Activated T-cell treated with anti-CD3 and anti-CD28 coated beads, Interleukin-2, amount 50 U/mL, for 24 hours (primary cell): ENCODE results near the gene SYCP3.
"Not testable (repeated sequence)": the region's sequence is repeated elsewhere in the genome, so short reads cannot be mapped to it uniquely, and the experiment has no call there.

Source experiments
- DNase-seq: peaks from one replicate; pipeline ENCODE4 v3.0.0-alpha.2; 2020
- H3K27ac Mint-ChIP-seq: 2 replicates; pipeline ENCODE4 v1.8.0; 2020; ENCODE audit warnings: mild to moderate bottlenecking, mixed read lengths
- H3K27me3 Mint-ChIP-seq: 2 replicates; pipeline ENCODE4 v1.8.0; 2020; ENCODE audit warnings: mixed read lengths
- H3K36me3 Mint-ChIP-seq: 2 replicates; pipeline ENCODE4 v1.8.0; 2020; ENCODE audit warnings: low read depth, mixed read lengths
- H3K4me1 Mint-ChIP-seq: 2 replicates; pipeline ENCODE4 v1.8.0; 2020; ENCODE audit warnings: low read depth, mixed read lengths
- H3K4me3 Mint-ChIP-seq: 2 replicates; pipeline ENCODE4 v1.8.0; 2020; ENCODE audit warnings: mild to moderate bottlenecking, moderate library complexity, mixed read lengths
- H3K9me3 Mint-ChIP-seq: 2 replicates; pipeline ENCODE4 v1.8.0; 2020; ENCODE audit warnings: mixed read lengths

SYCP3 gene

GRCh38 chr12:101691503-101692096, 47.7 kb downstream of the SYCP3 start:
- Mint-ChIP-seq H3K27ac (no peak overlapping the region), H3K9me3 (no peaks in the 10 kb centered on the region), H3K27me3 (peaks cover 3% of the 10 kb centered on the region), H3K4me3 (no peak overlapping the region), H3K4me1 (peaks cover 13% of the 10 kb centered on the region), H3K36me3 (no peaks in the 10 kb centered on the region)
- DNase-seq = no peak

GRCh38 chr12:101690544-101691098, 48.6 kb downstream of the SYCP3 start:
- DNase-seq = no peak
- H3K27ac Mint-ChIP-seq = no peak overlapping the region
- H3K9me3 Mint-ChIP-seq = no peaks in the 10 kb centered on the region

GRCh38 chr12:101686176-101686575, 53.1 kb downstream of the SYCP3 start:
- Mint-ChIP-seq H3K27me3 (peaks cover 3% of the 10 kb centered on the region), H3K36me3 (no peaks in the 10 kb centered on the region), H3K4me1 (no peaks in the 10 kb centered on the region), H3K27ac (no peak overlapping the region), H3K4me3 (no peak overlapping the region), H3K9me3 (no peaks in the 10 kb centered on the region)
- no peak for DNase-seq

More at GRCh38 chr12:101690544-101691098, 48.6 kb downstream of the SYCP3 start:
- H3K4me1 Mint-ChIP-seq = peaks cover 4% of the 10 kb centered on the region
- H3K36me3 Mint-ChIP-seq = no peaks in the 10 kb centered on the region
- no peaks in the 10 kb centered on the region for H3K27me3 Mint-ChIP-seq
- no peak overlapping the region for H3K4me3 Mint-ChIP-seq

GRCh38 chr12:101685092-101685491, 54.2 kb downstream of the SYCP3 start:
- DNase-seq = no peak

GRCh38 chr12:101681627-101682026, 57.6 kb downstream of the SYCP3 start:
- H3K9me3 Mint-ChIP-seq, H3K27ac Mint-ChIP-seq, DNase-seq, H3K36me3 Mint-ChIP-seq, H3K27me3 Mint-ChIP-seq, H3K4me1 Mint-ChIP-seq, H3K4me3 Mint-ChIP-seq: not testable (repeated sequence)

More at GRCh38 chr12:101685092-101685491, 54.2 kb downstream of the SYCP3 start:
- no peak overlapping the region for H3K27ac Mint-ChIP-seq
- H3K36me3 Mint-ChIP-seq = no peaks in the 10 kb centered on the region
- H3K4me1 Mint-ChIP-seq = no peaks in the 10 kb centered on the region
- peaks cover 3% of the 10 kb centered on the region for H3K27me3 Mint-ChIP-seq
- no peak overlapping the region for H3K4me3 Mint-ChIP-seq
- H3K9me3 Mint-ChIP-seq = no peaks in the 10 kb centered on the region

- no peaks in the 10 kb centered on the region for H3K4me1 Mint-ChIP-seq
- no peak overlapping the region for H3K4me3 Mint-ChIP-seq
- no peaks in the 10 kb centered on the region for H3K36me3 Mint-ChIP-seq
- no peak overlapping the region for H3K27ac Mint-ChIP-seq
- DNase-seq = no peak
- peaks cover 3% of the 10 kb centered on the region for H3K27me3 Mint-ChIP-seq
- no peaks in the 10 kb centered on the region for H3K9me3 Mint-ChIP-seq
Observed at GRCh38 chr12:101680647-101681046, 58.6 kb downstream of the SYCP3 start.

- H3K4me3 Mint-ChIP-seq = no peak overlapping the region
- H3K9me3 Mint-ChIP-seq = no peaks in the 10 kb centered on the region
- H3K27ac Mint-ChIP-seq = no peak overlapping the region
- peaks cover 3% of the 10 kb centered on the region for H3K27me3 Mint-ChIP-seq
- no peak for DNase-seq
- no peaks in the 10 kb centered on the region for H3K4me1 Mint-ChIP-seq
- no peaks in the 10 kb centered on the region for H3K36me3 Mint-ChIP-seq
Observed at GRCh38 chr12:101680240-101680639, 59.0 kb downstream of the SYCP3 start.
